ENCODE results near the gene SLC26A8. TPM values are rescaled to one million over a fixed set of nuclear protein-coding genes. Genes with fewer than 3 reads are reported as not detected.

The SLC26A8 gene
- total RNA-seq, 1 experiment from 2014 or later: not detected

DNA sequence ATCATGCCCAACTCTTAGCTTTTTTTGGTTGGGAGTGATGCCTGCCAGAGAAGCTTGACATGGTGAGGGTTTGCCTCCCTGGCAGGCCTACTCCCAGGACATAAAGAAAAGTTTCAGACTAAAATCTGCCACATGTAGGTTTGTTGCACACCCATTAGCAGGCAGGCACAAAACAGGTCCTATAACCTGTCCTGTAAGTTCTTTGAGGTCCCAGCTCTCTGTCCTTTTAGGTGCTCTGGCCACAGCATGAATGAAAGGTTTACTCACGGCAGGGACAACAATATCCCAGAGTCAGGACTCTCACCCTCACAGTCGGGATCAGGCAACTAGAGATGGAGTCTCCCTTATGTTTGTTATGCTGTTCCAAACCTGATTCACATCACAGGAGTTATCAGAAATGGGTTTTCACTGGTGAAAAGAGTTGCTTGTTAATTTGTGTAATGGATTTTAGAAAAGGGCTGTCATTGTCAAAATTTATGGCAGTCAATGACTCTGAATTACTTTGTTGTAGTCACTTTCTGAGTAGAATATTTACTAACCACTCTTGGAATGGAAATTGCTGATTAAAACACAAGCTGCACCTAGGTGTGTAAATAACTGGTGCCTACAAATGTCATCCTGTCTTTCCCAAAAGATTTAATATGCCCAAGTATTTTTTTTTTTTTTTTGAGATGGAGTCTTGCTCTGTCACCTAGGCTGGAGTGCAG lies 97.8 kb downstream of the SLC26A8 start:
- Histone ChIP-seq H3K9me3 (ENCODE audit: control insufficient read depth, insufficient read depth, low read depth, low read length) (no peaks in the 10 kb centered on the region), H3K27me3 (ENCODE audit: control insufficient read depth, insufficient read depth, low read length) (no peaks in the 10 kb centered on the region), H3K4me3 (ENCODE audit: low read depth in 2 of 2, low read length in 2 of 2) (no peak overlapping the region), H3K4me1 (ENCODE audit: control insufficient read depth, insufficient read depth, low read length) (peaks cover 9% of the 10 kb centered on the region), H3K36me3 (ENCODE audit: control insufficient read depth, insufficient read depth, low read length) (no peaks in the 10 kb centered on the region), H3K27ac (ENCODE audit: low read length) (no peak overlapping the region)
- TF ChIP-seq POLR2AphosphoS5 (IDR thresholded peaks at IDR 0.05; ENCODE audit: low read depth, low read length) (no peak), TCF7L2 (IDR thresholded peaks at IDR 0.05; ENCODE audit: low read depth, low read length) (no peak), SIN3A (IDR thresholded peaks at IDR 0.05; ENCODE audit: borderline replicate concordance, insufficient read depth, low read depth, low read length) (no peak)
- TF ChIP-seq, protein P1, sequence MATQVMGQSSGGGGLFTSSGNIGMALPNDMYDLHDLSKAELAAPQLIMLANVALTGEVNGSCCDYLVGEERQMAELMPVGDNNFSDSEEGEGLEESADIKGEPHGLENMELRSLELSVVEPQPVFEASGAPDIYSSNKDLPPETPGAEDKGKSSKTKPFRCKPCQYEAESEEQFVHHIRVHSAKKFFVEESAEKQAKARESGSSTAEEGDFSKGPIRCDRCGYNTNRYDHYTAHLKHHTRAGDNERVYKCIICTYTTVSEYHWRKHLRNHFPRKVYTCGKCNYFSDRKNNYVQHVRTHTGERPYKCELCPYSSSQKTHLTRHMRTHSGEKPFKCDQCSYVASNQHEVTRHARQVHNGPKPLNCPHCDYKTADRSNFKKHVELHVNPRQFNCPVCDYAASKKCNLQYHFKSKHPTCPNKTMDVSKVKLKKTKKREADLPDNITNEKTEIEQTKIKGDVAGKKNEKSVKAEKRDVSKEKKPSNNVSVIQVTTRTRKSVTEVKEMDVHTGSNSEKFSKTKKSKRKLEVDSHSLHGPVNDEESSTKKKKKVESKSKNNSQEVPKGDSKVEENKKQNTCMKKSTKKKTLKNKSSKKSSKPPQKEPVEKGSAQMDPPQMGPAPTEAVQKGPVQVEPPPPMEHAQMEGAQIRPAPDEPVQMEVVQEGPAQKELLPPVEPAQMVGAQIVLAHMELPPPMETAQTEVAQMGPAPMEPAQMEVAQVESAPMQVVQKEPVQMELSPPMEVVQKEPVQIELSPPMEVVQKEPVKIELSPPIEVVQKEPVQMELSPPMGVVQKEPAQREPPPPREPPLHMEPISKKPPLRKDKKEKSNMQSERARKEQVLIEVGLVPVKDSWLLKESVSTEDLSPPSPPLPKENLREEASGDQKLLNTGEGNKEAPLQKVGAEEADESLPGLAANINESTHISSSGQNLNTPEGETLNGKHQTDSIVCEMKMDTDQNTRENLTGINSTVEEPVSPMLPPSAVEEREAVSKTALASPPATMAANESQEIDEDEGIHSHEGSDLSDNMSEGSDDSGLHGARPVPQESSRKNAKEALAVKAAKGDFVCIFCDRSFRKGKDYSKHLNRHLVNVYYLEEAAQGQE (IDR thresholded peaks at IDR 0.05; ENCODE audit: insufficient read depth in 1 of 2, low read depth in 2 of 2, low read length in 1 of 2): no peak
- TF ChIP-seq, protein P2, sequence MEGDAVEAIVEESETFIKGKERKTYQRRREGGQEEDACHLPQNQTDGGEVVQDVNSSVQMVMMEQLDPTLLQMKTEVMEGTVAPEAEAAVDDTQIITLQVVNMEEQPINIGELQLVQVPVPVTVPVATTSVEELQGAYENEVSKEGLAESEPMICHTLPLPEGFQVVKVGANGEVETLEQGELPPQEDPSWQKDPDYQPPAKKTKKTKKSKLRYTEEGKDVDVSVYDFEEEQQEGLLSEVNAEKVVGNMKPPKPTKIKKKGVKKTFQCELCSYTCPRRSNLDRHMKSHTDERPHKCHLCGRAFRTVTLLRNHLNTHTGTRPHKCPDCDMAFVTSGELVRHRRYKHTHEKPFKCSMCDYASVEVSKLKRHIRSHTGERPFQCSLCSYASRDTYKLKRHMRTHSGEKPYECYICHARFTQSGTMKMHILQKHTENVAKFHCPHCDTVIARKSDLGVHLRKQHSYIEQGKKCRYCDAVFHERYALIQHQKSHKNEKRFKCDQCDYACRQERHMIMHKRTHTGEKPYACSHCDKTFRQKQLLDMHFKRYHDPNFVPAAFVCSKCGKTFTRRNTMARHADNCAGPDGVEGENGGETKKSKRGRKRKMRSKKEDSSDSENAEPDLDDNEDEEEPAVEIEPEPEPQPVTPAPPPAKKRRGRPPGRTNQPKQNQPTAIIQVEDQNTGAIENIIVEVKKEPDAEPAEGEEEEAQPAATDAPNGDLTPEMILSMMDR (IDR thresholded peaks at IDR 0.05): no peak
- in situ Hi-C loops (cut with HindIII; ENCODE audit: low pct_unique_long_range_greater_than_20kb, low sequenced_read_pairs) (no loop called here), intact Hi-C loops (cut with micrococcal nuclease; ENCODE audit: unreplicated experiment) (no loop called here)
- CTCF ChIA-PET: interaction anchor here (0.7 kb wide), 1 partner anchor 81 kb away, joined by 3 read pairs; no protein-coding TSS in a partner anchor
- no TSS peak for BruUV-seq (replicated peaks)
- POLR2A ChIA-PET: no interaction called here
- ATAC-seq: no peak
- DNase-seq (ENCODE audit: low read depth, low spot score): no peak

DNA sequence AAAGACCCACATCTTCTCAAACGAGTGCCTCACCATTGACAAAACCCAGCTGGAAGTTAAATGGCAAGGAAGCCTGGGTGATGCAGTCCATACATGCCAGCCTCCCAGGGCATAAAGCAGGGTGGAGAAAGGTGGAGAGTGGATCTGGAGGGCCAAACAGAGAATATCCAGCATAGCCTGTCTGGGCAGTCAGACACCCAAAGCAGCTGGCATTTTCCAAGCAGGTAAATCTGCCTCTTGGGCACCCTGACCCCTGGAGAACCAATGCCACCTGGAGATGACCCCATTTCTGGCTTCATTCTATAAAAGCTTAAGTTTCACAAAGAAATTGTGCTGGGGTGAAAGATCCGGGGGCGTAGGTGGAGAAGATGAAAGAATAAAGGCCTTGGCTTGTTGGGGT lies 98.5 kb downstream of the SLC26A8 start:
- H3K27me3 ChIP-seq (ENCODE audit: control insufficient read depth, insufficient read depth, low read length): no peaks in the 10 kb centered on the region
- H3K4me3 ChIP-seq (ENCODE audit: low read depth in 2 of 2, low read length in 2 of 2): no peak overlapping the region
- no peak for DNase-seq (ENCODE audit: low read depth, low spot score)
- H3K9me3 ChIP-seq (ENCODE audit: control insufficient read depth, insufficient read depth, low read depth, low read length): no peaks in the 10 kb centered on the region
- intact Hi-C loops (cut with micrococcal nuclease; ENCODE audit: unreplicated experiment): no loop called here
- ChIA-PET POLR2A (interaction anchor here (0.6 kb wide), 1 partner anchor 11 kb away, joined by 6 read pairs; no protein-coding TSS in a partner anchor), CTCF (interaction anchor here (0.7 kb wide), 1 partner anchor 82 kb away, joined by 3 read pairs; no protein-coding TSS in a partner anchor)
- TF ChIP-seq, protein P2 (IDR thresholded peaks at IDR 0.05): no peak
- TF ChIP-seq, protein P1 (IDR thresholded peaks at IDR 0.05; ENCODE audit: insufficient read depth in 1 of 2, low read depth in 2 of 2, low read length in 1 of 2): no peak
- H3K4me1 ChIP-seq (ENCODE audit: control insufficient read depth, insufficient read depth, low read length): peaks cover 10% of the 10 kb centered on the region
- no peak for ATAC-seq
- H3K36me3 ChIP-seq (ENCODE audit: control insufficient read depth, insufficient read depth, low read length): peaks cover 3% of the 10 kb centered on the region; the same call in 1 of the 2 replicates
- no peak overlapping the region for H3K27ac ChIP-seq (ENCODE audit: low read length)
- BruUV-seq (replicated peaks): no TSS peak
- in situ Hi-C loops (cut with HindIII; ENCODE audit: low pct_unique_long_range_greater_than_20kb, low sequenced_read_pairs): no loop called here

Measured in Panc1 (cell line).